DND-41 (cell line): Measurements from ENCODE around the gene GSTK1.

Experiments
- EZH2 ChIP-seq: IDR thresholded peaks from 3 replicates; pipeline ENCODE4 v1.6.1; 2012; ENCODE audit warnings: borderline replicate concordance, low read depth, mild to moderate bottlenecking, moderate library complexity, low read length, inconsistent platforms; ENCODE audit not compliant: severe bottlenecking
- TF ChIP-seq, protein P1 (sequence below): IDR thresholded peaks from 2 replicates; pipeline ENCODE4 v1.5.1; 2012; ENCODE audit warnings: borderline replicate concordance, low read length, moderate library complexity, mild to moderate bottlenecking; ENCODE audit not compliant: poor library complexity, severe bottlenecking; ENCODE audit errors: extremely low read depth

DNA sequence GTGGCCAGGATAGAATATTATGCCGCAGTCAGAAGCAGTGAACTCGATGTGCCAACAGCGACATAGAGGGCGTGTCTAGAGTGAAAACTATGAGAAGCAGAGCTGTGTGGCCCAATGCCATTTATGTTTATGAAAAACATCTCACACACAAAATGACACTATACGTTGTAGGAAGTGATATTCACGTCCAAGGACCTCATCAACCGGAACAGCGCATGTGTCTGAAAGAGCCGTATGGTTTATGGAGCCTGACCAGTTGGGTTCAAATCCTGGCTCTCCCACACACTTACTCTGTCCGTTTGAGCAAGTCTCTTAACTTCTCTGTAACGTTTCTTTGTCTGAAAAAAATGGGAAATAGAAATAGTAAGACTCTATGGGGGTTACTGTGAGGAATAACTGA is 20.9 kb upstream of the GSTK1 start:
- TF ChIP-seq, protein P1, sequence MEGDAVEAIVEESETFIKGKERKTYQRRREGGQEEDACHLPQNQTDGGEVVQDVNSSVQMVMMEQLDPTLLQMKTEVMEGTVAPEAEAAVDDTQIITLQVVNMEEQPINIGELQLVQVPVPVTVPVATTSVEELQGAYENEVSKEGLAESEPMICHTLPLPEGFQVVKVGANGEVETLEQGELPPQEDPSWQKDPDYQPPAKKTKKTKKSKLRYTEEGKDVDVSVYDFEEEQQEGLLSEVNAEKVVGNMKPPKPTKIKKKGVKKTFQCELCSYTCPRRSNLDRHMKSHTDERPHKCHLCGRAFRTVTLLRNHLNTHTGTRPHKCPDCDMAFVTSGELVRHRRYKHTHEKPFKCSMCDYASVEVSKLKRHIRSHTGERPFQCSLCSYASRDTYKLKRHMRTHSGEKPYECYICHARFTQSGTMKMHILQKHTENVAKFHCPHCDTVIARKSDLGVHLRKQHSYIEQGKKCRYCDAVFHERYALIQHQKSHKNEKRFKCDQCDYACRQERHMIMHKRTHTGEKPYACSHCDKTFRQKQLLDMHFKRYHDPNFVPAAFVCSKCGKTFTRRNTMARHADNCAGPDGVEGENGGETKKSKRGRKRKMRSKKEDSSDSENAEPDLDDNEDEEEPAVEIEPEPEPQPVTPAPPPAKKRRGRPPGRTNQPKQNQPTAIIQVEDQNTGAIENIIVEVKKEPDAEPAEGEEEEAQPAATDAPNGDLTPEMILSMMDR = no peak
- TF ChIP-seq EZH2 = no peak
